8988T (cell line): ENCODE results near the gene PLSCR1.

Experiments
- DNase-seq: peaks from one replicate; pipeline ENCODE4 v3.0.0; 2011

Gene PLSCR1, protein sequence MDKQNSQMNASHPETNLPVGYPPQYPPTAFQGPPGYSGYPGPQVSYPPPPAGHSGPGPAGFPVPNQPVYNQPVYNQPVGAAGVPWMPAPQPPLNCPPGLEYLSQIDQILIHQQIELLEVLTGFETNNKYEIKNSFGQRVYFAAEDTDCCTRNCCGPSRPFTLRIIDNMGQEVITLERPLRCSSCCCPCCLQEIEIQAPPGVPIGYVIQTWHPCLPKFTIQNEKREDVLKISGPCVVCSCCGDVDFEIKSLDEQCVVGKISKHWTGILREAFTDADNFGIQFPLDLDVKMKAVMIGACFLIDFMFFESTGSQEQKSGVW

DNA sequence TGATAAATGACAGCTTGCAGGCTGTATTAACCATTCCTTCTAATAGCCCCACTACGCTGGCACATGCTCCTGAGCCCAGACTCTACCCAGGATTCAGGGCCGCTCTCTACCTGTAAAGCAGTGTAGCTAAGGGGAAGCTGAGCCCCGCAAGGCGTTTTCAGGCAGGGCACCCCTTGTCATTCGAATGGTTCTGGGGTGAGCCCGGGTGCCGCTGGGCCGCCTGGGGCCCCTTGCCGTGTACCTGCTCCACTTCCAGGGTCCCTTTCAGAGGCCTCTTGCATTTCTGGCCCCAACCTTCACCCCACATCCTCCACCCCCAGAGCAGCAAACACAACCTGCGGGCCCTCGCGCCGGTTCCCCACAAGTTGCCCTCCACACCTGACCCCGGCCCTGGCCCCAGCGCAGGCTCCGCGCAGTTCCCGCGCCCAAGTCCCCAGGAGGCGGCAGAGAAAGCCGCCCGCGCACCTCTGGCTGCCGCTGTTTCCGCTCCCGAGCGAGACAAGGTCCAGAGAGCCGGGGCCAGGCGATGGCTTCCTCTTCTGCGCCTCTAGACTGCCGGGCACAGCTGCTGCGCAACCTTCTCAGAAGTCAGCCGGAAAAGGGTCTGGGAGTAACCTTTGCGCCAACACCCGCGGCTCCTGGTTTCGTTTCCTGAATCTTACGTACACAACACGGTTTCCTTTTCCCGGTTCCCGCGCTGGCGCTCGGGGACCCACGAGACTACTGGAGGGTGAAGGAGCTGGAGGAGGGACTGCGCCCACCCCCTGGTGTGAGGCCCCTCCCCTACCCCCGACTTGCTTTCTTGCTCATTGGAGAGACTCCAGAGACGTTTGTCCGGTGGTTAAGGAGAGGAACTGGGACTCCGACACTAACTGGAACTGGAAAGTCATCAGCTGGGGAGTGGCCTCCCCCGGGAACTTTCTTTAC, at the start of gene PLSCR1:
Gene PLSCR1 (minus strand): TSS at position 606 of the 927 bp plus-strand sequence. CDS start 8,055 bp downstream, outside the sequence.
- peak; percentile 72 for DNase-seq

DNA sequence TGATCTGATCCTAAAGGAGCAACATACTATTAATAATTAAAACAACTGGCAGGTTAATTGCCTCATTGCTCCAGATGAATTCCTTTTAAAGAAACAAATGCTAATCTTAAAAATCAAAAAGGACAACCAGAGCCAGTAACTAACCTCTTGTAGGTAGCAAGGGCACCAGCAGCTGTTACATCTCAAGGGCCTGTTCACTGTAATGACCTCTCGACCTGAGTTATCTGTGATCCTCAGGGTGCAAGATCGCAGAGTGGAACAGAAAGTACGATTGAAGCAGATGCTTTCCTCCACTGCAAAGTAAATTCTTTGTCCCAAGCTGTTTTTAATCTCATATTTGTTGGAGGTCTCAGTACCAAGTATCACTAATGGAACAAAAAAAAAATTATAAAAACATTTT, 49.4 kb upstream of the PLSCR1 start:
- DNase-seq: no peak

DNA sequence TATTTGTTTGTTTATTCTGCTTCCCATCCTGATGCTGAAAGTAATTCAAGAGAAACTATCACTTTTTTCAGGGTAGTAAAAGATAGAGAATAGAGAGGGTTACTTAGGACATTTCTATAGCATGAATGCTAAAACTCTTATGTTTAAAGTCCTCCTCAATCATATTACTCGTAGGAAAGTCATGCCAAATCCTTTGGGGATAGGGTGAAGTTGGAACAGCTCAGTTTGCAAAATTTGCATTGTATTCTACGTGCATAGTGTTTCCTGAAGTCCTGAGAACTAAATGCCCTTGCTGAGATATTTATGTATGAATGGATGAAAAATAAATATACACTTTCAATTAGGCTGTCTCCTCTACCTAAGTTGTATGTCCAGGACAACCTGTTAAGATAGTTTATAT, 46.1 kb upstream of the PLSCR1 start:
- DNase-seq: no peak

DNA sequence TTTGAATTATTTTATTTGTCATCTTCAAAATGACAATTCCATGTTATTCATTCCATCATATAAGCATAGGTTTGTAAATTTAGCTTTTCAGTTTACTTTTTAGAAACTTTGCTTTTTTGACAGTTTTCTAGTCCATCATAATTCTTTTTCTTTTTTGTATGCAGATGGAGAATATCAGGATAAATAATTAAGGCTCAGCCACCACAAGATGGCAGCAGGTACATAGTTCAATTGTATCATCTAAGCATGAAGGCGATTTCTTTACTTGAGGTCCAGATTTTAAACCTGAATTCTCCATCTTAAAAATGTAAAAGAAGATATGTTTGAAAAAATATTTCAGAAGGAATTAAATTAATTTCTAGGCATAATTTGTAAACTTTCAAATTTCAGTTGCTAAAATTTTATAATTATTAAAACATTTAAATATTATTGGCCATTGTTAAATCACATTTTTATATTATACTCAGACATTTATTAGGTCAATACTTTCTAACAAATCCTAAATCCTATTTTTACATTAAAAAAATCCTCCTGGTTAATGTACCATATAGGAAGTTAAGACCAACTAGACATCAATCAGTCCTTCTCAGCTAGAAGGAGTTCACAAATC, 45.6 kb upstream of the PLSCR1 start:
- peak; percentile 8 for DNase-seq

DNA sequence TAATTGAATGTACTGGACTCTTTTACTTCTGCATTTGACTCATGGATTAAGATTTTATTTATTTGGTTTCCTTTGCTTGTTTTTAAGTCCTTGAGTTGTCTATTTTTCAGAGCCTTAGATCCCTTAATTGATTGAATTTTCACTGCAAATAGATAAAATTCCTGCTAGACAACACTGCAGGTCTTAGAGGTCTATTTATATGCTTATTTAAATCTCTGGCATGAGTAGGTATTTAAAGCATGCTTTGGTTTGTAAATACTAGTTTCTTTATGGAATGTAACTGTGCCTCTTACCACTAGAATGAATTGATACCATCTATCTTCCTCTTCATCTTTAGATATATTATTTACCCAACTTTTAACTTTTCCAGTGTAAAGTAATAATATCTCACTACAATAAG, 40.7 kb upstream of the PLSCR1 start:
- DNase-seq: no peak

DNA sequence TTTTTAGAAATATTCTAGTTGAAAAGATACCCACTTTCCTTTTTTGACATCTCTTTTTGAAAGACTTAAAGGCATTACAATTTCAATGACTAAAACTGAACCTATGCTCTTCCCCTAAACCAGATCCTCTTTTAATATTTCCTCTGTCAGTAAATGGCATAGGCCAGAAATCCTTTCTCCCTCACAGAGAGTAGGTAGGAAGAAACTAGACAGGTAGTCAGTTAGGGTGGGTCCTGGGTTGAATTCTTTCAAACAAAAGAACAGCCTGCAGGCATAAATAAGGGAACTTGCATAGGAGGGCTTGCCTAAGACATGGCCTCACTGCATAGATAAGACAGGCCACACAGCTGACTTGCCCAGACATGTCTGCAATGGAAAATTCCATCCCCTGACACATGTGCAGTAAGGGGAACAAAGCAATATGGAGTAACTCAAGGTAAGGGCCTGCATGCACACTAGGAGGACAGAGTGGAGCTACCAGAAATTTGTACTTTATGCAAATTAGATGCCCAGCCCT, 37.6 kb upstream of the PLSCR1 start:
- no peak for DNase-seq

DNA sequence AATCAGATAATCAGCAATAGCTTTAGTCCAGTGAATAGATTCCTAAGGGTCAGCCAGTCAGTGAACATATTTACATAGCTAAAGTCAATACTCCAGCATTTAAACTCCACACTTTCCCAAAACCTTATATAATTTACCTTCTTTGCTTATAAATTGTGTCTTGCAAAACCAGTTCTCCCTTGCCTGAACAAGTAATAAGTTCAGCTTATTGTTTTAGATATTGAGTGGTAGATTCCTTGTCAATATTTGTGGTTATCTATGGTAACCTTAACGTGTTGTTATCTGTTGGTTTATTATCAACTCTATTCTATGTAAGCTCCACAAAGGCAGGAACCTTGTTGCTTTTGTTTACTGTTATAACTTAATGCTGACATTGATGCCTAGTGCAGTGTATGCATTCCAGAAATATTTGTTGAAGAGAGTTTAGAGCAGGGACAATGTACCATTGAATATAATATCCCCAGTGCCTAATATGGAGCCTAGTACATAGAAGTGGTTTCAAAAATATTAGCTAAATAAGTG, 36.7 kb upstream of the PLSCR1 start:
- DNase-seq: no peak

DNA sequence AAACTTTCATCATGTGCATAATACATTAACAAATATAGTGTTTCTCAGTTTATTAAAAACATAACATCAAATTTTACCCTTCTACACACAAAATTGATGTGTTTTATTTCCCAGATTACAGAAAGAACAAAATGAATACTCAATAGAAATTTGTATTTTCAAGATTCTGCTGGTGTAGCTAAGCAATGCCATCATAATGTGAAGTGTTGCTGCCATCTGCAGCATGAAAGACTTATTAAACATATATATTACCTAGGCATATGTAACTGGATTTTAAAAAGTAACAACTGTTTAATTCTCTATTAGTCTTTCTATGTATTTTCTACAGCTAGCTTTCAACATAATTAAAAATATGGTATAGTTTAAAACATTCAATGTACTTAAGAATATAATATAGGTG, 33.3 kb upstream of the PLSCR1 start:
- no peak for DNase-seq

DNA sequence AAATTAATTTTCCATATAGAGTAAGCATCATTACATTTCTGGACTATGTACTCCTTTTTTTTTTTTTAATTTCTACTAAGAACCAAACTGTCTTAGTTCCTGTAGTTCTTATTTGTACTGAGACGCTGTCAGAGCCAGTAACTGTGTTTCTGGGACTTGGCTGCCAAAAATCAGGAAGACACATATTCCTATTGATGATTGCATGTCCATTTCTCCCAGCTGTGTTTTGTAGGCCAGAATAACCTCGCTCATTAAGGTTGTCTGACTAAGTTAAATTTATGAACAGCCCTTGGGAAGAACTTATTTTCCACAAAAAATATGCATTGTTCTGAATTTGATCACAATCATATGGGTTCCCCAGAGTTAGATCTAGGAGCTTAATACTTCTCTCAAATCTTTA, 31.2 kb upstream of the PLSCR1 start:
- DNase-seq: no peak

DNA sequence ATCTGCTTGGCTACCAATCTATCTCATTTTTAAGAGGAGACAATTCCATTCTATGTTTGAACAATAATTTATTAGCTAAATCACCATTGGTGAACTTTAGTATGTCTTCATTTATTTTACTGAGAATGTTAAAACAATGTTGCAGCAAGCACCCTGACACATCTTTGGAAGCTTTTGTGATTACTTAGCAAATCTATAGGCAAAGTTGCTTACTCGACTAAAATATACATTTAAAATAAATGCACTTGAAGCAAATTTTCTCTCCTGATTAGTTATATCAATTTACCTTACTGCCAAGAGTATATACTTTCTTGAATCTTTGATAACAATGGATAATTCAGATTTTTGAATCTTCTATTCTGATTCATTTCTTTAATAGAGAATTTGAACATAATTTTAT, 29.8 kb upstream of the PLSCR1 start:
- no peak for DNase-seq

DNA sequence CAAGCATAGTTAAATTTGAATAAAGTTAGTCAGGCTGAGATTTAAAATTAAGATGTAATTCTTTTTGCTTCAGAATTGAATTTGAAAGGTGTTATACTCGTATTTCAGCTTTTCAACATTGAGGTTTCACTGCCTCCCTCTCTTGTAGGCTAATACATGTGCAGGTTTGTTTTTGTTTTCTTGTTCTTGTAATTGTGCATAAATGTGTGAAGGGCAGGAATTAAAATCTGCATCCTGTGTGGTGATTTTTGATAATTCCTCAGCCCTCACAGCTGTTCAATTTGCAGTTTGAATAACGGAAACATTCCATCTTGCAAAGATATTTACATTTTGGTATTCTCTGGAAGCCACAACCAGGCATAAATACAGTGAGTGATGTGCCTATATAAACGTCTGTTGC, 24.9 kb upstream of the PLSCR1 start:
- no peak for DNase-seq

DNA sequence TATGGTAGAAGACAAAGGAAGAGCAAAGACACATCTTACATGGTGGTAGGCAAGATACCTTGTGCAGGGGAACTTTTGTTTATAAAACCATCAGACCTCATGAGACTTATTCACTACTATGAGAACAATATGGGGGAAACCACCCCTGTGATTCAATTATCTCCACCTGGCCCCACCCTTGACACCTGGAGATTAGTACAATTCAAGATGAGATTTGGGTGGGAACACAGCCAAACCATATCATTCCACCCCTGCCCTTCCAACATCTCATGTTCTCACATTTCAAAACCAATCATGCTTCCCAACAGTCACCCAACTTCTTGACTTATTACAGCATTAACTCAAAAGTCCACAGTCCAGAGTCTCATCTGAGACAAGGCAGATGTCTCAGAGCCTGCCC, 21.7 kb upstream of the PLSCR1 start:
- DNase-seq: no peak

DNA sequence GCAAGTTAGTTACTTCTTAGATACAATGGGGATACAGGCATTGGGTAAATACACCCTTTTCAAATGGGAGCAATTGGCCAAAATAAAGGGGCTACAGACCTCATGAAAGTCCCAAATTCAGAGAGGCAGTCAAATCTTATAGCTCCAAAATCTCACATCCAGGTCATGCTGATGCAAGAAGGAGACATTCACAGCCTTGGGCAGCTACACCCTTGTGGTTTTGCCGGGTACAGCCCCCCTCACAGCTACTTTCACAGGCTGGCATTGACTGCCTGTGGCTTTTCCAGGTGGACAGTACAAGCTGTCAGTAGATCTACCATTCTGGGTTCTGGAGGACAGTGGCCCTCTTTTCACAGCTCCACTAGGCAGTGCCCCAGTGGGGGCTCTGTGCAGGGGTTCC, 17.5 kb upstream of the PLSCR1 start:
- no peak for DNase-seq

DNA sequence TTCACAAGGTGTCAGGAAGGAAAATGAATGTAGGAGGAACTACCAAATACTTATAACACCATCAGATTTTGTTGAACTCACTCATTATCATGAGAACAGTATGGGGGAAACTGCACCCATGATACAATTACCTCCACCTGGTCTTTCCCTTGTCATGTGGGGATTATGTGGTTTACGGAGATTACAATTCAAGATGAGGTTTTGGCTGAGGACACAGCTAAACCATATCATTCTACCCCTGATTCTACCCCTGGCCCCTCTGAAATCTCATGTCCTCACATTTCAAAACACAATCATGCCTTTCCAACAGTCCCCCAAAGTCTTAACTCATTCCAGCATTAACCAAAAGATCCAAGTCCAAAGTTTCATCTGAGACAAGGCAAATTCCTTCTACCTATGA, 17.1 kb upstream of the PLSCR1 start:
- no peak for DNase-seq

DNA sequence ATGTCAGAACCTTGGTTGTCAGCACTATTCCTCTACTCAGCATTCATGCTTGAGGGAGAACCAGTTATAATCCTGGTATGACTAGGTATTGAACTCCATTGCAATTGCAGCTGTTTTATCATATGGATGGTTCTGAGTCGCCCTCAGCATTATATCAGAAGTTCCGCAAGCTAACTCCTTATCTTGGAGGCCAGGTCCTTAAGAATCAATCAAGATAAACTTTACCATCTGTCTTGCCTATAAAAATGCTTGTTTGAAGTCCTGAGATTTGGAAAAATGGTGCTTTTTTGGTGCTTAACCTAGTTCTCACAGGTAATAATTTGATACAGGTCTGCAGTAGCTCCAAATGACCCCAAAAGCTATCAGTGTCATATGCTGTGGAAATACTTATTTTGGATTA, 16.3 kb upstream of the PLSCR1 start:
- DNase-seq: no peak

DNA sequence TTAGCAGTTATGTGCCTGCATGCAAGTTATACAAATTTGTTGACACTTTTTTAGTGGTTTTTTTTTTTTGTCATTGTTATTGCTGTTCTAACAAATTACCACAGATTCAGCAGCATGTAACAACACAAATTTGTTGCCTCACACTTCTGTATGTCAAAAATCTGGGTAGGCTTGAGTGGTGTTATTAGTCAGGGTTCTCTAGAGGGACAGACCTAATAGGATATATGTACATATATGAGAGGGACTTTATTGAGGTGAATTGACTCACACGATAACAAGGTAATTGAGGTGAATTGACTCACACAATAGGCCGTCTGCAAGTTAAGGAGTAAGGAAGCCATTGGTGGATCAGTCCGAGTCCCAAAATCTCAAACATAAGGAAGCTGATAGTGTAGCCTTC, 15.0 kb upstream of the PLSCR1 start:
- DNase-seq: no peak

DNA sequence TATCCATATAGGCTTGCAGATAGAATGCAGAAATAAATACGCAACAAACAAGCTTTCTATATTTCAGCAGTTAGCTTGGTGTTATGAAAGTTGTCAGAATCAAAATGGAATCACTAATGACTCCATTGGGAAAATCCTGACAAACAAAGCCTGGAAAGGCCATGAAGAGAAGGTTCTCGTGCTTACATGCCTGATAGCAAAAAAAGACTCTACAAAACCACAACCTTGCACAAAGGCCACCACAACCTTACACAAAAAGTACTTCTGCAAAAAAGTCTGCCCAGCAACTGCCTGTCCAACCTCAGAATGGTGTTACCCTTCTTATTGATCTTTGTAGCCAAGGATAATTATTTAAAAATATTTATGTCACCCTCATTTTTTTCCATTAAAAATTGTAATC, 14.4 kb upstream of the PLSCR1 start:
- no peak for DNase-seq

DNA sequence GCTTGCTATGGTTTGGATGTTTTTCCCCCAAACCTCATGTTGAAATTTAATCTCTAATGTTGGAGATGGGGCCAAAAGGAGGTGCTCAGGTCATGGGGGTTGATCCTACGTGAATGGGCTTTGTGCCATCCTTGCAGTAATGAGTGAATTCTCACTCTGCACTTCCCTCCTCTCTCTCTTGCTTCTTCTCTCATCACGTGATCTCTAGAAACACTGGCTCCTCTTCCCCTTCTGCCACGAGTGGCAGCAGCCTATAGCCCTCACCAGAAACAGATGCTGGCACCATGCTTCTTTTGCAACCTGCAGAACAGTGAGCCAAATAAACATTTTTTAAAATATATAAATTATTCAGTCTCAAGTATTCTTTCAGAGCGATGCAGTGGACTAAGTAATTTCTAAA, 13.3 kb upstream of the PLSCR1 start:
- DNase-seq: no peak

DNA sequence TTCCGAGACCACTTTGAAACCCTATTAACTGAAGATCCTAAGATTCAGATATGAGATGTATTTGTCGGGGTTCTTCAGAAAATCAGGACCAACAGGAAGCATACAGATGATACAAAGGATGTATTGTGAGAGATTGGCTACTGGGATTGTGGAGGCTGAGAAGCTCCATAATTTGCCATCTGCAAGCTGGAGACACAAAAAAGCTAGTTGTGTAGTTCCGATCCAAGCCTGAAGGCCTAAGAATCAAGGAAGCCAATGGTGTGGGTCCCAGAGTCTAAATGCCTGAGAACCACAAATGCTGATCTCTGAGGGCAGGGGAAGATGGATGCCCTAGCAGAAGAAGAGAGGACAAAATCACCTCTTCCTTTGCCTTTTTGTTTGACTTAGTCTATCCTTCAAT, 10.9 kb upstream of the PLSCR1 start:
- DNase-seq: no peak

DNA sequence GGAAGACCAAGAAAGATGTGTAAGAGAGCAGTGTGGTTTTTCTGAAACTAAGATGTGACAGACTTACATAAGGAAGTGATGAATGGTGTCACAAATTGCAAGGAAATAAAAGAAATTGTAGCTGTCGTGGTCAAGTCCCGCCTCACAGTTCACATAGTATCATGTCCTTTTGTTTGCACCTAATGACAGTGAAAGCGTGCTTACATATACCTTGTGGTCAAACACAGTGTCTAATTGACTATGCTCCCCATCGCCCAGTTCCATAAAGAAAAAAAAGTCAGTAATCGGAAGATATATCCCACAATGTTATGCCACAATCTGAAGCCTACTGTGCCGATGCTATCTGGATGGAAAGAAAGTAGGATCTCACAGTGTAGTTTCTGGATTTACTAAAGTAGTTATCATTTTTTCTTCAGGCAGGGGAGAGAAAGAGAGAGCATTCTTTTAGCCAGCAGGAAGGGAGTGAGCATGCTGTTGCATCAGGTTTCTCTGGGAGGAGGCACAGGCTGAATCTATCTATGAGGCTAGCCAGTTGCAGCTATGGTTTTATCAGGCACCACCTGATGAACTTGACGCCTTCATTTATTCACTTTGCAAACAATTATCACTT, 9.8 kb upstream of the PLSCR1 start:
- DNase-seq: no peak

DNA sequence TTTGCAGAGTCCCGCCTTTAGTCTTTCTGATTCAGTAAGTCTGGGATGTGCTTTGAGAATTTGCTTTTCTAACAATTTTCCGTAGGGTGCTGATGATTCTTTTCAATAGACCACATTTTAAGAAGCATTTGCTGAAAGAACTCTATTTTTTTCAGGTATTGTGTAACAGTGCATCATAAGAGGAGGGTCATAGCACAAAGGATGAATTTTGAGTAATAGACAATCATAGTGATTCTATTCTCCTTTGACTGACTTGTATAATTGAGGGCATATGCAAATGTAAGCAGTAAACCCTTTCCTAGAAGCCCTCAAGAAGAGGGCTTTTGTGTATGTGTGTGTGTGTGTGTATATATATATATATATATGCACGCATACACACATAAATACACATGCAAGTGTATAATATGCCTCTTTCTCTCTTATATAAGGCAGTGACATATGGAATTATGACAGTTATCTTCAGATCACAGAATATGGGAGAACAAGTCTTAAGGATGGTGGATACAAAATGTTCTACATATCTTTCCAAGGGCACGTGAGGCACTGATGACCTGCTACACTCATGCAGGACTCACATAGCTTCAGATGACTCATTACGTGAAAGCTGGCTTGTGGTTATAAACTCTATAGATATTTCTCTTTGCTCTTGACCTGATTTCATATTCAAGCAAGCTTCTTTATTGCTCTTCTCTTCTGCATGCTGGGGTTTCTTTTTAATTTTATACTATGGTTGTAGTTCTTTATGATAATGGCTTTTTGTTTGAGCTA, 6.5 kb upstream of the PLSCR1 start:
- DNase-seq: no peak

DNA sequence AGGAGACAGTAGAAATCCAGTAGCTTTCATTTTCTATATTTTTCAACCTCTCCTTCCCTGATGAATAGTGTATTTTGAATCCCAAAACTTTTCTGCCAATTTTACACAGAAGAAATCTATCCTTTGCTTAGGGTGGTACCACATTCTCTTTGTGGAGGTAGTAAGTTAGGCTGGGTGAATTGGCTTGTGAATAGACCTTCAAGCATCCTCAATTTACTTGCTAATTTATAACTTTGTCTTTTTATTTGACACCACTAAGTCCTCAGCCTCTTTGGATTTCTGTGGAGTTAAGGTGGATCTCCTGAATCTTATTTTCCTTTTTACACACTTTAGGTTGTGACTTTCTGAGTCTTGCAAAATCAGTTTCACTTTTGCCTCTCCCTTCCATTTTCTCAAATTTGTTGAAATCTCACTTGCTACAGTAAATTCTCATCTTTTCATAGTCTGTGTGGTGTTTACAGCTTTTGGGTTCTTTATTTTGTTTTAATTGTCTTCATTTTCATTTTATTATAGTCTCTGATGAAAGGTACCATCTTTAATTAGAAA, 5.7 kb upstream of the PLSCR1 start:
- DNase-seq: no peak
